Nephron progenitor cell (in vitro differentiated cells): ENCODE results near the gene POLR1A.

Source experiments
- DNase-seq: peaks from one replicate; pipeline ENCODE4 v3.0.0; 2021
- H3K27ac Mint-ChIP-seq: 2 replicates; pipeline ENCODE4 v1.8.0; 2021; ENCODE audit warnings: mild to moderate bottlenecking, moderate library complexity, mixed read lengths
- H3K27me3 Mint-ChIP-seq: 2 replicates; pipeline ENCODE4 v1.8.0; 2021; ENCODE audit warnings: mild to moderate bottlenecking, low read depth, mixed read lengths; ENCODE audit not compliant: poor library complexity
- H3K36me3 Mint-ChIP-seq: 2 replicates; pipeline ENCODE4 v1.8.0; 2021; ENCODE audit warnings: low read depth, mixed read lengths
- H3K4me1 Mint-ChIP-seq: 2 replicates; pipeline ENCODE4 v1.8.0; 2021; ENCODE audit warnings: mixed read lengths
- H3K4me3 Mint-ChIP-seq: 2 replicates; pipeline ENCODE4 v1.8.0; 2021; ENCODE audit warnings: mild to moderate bottlenecking, moderate library complexity, mixed read lengths
- H3K9me3 Mint-ChIP-seq: 2 replicates; pipeline ENCODE4 v1.8.0; 2021; ENCODE audit warnings: mild to moderate bottlenecking, moderate library complexity, mixed read lengths
- TF ChIP-seq, protein P1 (sequence below): fragments of 200-600 bp; sonication (generic); IDR thresholded peaks from 2 replicates; pipeline ENCODE4 v1.5.0; 2021; ENCODE audit warnings: antibody characterized with exemption

Gene POLR1A

DNA sequence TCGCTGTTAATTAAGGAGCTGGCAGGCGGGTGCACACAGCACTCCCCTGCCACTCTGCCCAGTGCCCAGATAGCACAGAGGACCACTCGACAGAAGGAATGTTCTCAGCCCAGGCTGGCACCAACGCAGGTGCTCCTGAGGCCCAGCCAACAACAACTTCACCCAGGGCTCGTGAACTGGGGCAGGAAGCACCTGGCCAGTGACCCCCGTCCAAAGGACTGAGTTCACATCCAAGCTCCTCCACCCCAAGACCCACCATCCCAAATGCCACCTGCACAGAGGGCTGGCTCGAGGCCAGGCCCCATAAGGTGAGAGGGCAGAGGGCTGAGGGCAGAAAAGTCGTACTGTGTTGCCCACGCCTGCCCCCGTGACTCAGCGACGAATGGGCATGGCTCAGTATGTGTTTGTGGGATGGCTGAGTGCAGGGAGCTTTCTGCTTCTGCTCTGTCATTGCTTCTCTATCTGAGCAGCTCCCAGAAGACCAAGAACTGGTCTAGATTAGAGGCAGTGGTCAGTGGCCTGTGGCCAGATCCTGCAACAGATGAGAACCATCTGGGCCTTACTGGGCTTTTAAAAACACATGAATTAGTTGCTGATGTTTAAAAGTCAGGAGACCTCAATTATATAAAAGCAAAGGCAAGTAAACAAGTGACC lies 68.4 kb downstream of the POLR1A start:
- no peaks in the 10 kb centered on the region for H3K27me3 Mint-ChIP-seq
- H3K4me3 Mint-ChIP-seq = no peak overlapping the region
- H3K27ac Mint-ChIP-seq = peak overlapping the region; percentile 94
- H3K36me3 Mint-ChIP-seq = peaks cover 59% of the 10 kb centered on the region
- peaks cover 21% of the 10 kb centered on the region for H3K4me1 Mint-ChIP-seq
- DNase-seq = no peak
- TF ChIP-seq, protein P1, sequence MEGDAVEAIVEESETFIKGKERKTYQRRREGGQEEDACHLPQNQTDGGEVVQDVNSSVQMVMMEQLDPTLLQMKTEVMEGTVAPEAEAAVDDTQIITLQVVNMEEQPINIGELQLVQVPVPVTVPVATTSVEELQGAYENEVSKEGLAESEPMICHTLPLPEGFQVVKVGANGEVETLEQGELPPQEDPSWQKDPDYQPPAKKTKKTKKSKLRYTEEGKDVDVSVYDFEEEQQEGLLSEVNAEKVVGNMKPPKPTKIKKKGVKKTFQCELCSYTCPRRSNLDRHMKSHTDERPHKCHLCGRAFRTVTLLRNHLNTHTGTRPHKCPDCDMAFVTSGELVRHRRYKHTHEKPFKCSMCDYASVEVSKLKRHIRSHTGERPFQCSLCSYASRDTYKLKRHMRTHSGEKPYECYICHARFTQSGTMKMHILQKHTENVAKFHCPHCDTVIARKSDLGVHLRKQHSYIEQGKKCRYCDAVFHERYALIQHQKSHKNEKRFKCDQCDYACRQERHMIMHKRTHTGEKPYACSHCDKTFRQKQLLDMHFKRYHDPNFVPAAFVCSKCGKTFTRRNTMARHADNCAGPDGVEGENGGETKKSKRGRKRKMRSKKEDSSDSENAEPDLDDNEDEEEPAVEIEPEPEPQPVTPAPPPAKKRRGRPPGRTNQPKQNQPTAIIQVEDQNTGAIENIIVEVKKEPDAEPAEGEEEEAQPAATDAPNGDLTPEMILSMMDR = no peak
- no peaks in the 10 kb centered on the region for H3K9me3 Mint-ChIP-seq

DNA sequence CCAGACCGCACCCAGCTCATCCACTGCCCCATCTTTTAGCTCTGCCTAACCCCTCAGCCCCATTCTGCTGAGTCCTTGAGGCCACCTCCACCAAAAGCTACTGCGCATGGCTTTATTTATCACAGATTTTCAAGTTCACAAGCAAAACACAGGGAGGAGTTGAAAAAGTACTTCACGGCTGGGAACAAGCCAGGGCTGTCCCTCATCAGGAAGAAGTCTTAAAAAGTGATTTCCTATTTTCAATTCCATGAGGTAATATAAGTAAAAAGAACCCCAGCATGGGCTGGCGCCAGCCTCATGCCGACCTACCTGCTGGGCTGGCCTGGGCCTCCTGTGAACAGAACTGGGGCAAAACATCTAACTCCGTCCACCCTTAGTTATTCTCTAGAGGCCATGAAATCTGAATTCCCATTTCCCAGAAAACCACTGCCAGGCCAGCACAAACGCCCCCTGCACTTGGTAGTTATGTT lies 69.0 kb downstream of the POLR1A start:
- Mint-ChIP-seq H3K27ac (peak overlapping the region; percentile 94), H3K9me3 (no peaks in the 10 kb centered on the region), H3K4me1 (peaks cover 21% of the 10 kb centered on the region), H3K27me3 (no peaks in the 10 kb centered on the region), H3K4me3 (no peak overlapping the region), H3K36me3 (peaks cover 63% of the 10 kb centered on the region)
- no peak for DNase-seq
- TF ChIP-seq, protein P1 = no peak

DNA sequence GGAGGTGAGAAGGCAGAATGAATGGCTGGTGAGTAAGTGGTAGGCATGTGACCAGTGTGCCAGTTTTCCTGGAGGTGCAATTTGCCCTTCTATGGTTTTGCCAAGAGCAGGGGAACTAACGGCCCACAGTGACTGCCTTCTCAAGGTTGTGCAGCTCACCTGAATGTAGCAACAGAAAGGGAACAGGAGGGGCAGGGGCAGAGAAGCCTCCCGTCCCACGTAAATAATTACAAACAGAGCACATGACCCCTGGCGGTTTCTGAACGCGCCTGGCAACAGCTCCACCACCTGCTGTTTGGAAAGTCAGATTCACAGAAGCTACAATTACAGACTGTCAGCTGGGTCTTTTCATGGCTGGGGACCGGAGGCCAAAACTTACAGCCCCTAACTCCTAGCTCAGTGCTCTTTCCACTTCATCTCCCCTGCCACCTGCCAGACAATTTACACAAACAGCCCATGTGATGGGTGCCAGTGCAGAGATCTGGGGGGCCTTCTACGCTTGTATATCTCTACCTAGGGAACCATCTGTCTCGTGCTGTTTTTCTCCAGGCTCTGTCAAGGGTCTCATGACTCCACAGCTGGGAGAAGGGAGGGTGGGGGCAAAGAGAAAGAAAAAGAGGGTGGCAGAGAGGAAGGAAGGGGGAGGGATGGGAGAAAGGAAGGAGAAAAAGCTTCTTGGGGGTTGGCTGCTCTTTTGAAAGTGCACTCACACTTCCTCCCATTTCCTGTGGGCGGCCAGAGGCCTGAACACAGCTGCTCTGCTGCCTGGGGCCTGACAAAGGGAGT lies 69.6 kb downstream of the POLR1A start:
- TF ChIP-seq, protein P1 = no peak
- peaks cover 65% of the 10 kb centered on the region for H3K36me3 Mint-ChIP-seq
- DNase-seq = peak; percentile 15
- no peak overlapping the region for H3K4me3 Mint-ChIP-seq
- H3K9me3 Mint-ChIP-seq = no peaks in the 10 kb centered on the region
- H3K4me1 Mint-ChIP-seq = peaks cover 21% of the 10 kb centered on the region
- no peaks in the 10 kb centered on the region for H3K27me3 Mint-ChIP-seq
- H3K27ac Mint-ChIP-seq = peak overlapping the region; percentile 94

DNA sequence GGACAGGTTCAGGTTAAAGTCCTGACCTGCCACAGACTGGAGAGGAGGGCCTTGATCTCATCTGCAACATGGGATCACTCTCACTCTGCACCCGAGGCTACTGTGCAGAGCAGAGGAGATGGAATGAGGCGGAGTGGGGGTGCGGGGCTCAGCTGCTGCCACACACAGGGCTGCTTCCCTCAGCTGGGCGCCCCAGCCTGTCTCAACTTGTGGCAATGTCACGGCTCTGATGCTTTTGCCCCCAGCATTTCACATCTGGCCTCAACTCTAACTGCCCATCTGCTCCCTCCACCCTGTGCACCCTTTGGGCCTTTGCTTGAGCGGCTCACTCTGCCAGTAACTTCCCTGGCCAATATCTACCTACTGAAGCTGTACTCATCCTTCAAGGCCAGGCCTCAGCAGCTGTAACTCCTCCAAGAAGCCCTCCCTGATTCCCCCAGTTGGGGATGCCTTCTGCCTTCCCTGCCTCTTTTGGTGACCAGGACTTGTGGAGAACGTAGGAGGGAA lies 70.3 kb downstream of the POLR1A start:
- H3K4me1 Mint-ChIP-seq = peaks cover 21% of the 10 kb centered on the region
- peak overlapping the region; percentile 94 for H3K27ac Mint-ChIP-seq
- TF ChIP-seq, protein P1 = no peak
- H3K27me3 Mint-ChIP-seq = no peaks in the 10 kb centered on the region
- no peaks in the 10 kb centered on the region for H3K9me3 Mint-ChIP-seq
- DNase-seq = no peak
- peaks cover 64% of the 10 kb centered on the region for H3K36me3 Mint-ChIP-seq
- no peak overlapping the region for H3K4me3 Mint-ChIP-seq

DNA sequence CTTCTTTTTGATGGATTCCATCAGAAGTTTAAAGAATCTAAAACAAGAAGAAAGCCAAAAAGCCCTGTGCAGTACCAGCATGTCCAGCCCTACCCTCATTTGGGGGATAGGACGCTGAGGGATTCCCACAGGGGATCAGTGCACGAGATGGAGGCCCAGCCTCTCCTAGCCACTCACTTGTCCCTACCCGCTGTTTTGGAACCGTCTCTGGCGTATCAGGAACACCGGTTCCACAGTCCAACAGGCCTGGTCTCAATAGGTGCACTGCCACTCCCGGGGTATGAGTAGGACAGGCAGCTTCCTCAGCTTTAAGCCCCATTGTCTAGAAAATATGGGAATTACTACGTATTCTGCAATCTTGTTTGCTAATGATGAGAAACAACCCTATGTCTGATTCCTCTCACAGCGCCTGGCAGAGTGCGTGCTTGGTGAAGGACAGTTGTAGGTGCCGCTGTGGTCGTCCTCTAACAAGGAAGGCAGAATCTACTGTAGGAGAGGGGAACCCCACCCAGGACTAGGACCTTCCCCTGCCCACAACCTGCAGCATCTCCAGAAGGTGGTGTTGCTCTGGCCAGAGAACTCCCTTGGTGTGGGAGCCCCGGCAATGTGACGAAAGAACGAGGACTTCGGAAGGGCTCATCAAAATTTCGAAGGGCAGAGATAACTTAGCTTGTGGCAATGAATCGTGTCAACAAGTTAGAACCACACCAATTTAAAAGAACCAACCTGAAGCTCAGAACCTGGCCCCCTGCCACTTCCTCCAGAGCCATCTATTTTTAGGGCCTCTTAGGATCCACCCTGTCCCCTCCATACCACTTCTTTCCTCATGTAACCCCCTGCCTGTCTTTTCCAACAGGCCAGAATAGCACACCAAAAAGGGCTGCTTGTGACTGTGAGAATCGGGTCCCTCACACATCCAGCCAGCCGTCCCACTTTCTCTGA lies 71.7 kb downstream of the POLR1A start:
- H3K27me3 Mint-ChIP-seq = peaks cover 2% of the 10 kb centered on the region
- no peak overlapping the region for H3K4me3 Mint-ChIP-seq
- TF ChIP-seq, protein P1 = no peak
- H3K4me1 Mint-ChIP-seq = peaks cover 21% of the 10 kb centered on the region
- H3K9me3 Mint-ChIP-seq = no peaks in the 10 kb centered on the region
- peak overlapping the region; percentile 62 for H3K27ac Mint-ChIP-seq
- H3K36me3 Mint-ChIP-seq = peaks cover 69% of the 10 kb centered on the region
- DNase-seq = no peak
